Stimulated activated CD4-positive, alpha-beta T cell treated with anti-CD3 and anti-CD28 coated beads, Interleukin-1b, Interleukin-23, amount 100 ng/mL, for 48 hours (primary cell): ENCODE measurements around the gene IFNA13.
"Not testable (repeated sequence)": the region's sequence is repeated elsewhere in the genome, so short reads cannot be mapped to it uniquely, and the experiment has no call there.

Experiments used
- DNase-seq: peaks from one replicate; pipeline ENCODE4 v3.0.0-alpha.2; 2020

The IFNA13 gene

GRCh38 chr9:21367957-21368356, at the start of gene IFNA13:
Gene IFNA13 (minus strand): TSS chr9:21368057. CDS start chr9:21368010, 47 bp downstream.
- DNase-seq = no peak

- no peak for DNase-seq
Measured at GRCh38 chr9:21415493-21416267, 47.8 kb upstream of the IFNA13 start.

GRCh38 chr9:21414220-21414940, 46.5 kb upstream of the IFNA13 start:
- DNase-seq = no peak

DNA sequence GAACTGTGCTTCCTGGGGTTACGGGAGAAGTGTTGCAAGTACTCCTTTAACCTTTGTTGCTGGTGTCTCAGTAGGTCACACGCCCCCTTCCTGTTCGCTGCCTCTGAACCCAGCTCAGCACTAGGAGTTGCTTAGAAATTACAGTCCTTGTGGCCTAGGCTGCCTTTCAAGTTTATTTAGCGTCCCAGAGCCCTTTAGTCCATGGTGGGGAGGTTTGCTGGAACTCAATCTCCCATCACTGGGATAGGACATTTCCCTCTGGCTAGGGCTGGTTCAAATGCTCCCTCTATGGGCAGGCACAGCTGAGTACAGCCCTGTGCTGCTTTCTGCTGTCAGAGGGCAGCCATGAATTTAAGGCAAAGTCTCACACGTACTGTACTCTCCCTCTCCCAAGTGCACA, 45.8 kb upstream of the IFNA13 start:
- no peak for DNase-seq

DNA sequence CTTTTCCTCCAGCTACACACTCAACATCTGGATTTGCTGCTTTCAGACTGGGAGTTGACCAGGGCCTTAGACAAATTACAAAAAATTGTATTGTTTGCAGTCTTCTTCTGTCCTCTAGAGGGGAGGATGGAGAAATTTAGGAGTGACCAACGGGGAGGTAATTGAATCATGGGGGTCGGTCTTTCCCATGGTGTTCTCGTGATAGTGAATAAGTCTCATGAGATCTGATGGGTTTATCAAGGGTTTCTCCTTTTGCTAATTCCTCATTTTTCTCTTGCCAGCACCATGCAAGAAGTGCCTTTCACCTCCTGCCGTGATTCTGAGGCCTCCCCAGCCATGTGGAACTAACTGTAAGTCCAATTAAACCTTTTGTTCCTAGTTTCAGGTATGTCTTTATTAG, 45.3 kb upstream of the IFNA13 start:
- DNase-seq = no peak

- DNase-seq = no peak
Measured at GRCh38 chr9:21412107-21412506, 44.2 kb upstream of the IFNA13 start.

GRCh38 chr9:21408817-21409216, 41.0 kb upstream of the IFNA13 start, which contains the start of gene IFNA8:
Gene IFNA8 (plus strand): TSS chr9:21409117. CDS start chr9:21409177, 60 bp downstream.
- no peak for DNase-seq

DNA sequence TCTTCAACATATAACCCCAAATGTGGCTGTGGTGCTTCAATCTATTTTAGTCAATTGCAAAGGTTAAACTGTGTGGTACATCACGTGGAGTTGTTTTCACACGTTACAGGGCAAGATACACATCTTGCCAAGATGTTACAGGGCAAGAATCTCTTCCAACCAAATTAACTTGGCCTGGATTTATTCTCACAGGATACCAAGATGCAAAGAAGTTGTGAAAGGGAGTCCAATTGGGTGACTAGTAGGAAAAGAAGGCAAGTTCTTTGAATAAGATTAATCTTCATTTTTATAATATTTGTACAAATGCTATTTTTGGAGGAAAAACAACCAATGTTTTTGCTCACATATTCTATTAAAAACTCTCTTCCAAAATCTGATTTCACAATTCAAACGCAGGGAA, 36.3 kb upstream of the IFNA13 start:
- DNase-seq = no peak

GRCh38 chr9:21402386-21403251, 34.8 kb upstream of the IFNA13 start:
- no peak for DNase-seq

DNA sequence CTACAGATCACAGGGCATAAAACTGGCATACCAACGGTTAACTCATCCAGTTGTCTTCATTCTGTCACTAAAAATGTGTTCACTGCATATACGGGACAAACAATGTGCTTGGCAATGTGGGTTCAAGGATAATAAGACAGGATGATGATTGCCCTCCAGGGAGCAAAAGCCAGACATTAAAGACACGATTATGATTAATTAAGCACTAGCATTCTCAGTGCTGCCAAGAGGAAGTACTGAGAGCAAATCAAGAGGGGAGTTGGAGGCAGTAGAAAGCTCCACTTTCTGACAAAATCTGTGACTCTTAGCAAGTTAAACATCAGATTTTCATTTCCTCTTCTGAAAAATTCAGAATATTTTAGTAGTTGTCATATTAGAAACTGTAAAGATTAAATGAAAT, 32.1 kb upstream of the IFNA13 start:
- DNase-seq = no peak

DNA sequence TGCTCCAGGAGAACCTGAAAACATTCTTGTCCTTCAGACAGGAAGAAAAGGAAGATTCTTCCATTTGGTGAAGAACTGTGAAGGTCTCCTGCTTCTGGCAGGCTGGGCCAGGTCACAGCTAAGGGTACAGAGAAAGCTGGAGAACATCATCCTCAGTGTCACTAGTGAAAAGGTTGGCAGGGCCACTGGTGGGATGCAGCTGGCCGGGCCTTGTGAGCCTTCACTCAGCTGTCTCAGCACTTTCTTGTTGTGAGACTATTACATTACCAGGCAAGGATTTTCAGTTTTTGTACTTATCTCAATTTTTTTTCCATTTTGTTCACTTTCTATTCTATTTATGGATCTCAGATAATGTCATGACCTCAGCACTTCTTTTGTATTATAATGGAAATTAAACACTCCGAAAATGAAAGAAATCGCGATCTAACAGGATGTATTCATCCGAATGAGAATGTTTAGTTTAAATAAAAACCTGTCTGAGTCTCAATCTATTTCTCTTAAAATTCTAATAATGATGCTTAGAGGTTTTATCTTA, 31.2 kb upstream of the IFNA13 start:
- no peak for DNase-seq

DNA sequence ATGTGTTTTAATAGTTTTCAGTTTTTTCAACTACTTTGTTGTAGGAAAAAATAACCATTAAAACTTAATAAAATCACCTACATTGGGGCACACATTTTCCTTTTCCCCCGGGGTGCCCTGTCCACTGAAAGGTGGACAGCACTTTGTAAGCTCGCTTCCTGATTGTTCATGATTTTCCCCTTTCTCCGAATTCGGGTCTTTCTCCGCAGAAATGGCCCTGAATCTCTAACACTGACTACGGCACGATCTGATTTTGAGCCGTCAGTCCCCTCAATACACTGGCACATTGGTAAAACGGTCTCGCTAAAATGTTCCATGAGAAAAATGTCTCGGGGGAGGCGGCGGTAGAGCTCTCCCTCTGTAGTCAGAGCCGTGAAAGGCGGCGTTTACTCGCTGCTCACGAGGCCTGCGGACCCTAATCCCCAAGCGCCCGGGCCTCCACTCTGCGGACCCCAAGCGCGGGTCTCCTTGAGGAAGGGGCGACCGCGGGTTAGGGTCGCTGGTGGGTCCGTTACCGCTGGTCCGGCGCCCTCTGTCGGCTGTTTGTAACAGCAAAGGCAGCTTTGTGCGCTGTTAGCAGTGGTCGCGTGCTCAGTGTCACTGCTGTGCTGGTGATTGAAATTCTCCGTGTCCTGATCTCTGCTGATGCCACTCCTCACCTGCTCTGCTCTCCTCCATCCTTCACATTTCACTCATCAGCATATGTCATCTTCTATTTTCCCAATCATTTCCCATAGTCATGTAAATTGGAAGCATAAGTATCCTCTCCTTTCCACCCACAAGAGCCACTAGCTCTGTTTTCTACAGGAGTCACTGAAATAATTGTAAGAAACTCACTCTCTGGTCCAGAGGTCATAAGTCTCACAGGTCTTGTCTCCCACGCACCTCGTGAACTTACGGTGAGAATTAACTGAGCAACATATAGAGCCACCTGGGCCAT, 28.2 kb upstream of the IFNA13 start:
- DNase-seq = peak; percentile 42

GRCh38 chr9:21392270-21392669, 24.4 kb upstream of the IFNA13 start:
- no peak for DNase-seq

DNA sequence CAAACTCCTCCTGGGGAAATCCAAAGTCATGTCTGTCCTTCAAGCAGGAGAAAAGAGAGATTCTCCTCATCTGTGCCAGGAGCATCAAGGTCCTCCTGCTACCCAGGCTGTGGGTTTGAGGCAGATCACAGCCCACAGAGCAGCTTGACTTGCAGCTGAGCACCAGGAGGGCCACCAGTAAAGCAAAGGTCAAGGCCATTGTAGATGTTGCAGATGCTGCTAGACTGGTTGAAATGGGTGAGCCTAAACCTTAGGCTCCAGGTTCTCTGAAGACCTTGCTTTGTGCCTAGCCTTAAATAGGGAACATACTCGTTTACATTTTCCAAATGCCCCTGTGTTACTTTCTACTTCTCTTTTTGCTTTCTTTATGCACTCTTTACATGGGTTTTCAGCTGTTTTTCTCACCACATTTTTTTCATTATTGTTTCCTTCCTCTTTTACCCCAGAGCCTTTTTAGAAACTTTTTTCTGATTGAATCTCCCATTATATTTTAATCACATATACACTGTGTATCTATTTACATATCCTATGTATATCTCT, 17.3 kb upstream of the IFNA13 start, which contains the start of gene IFNA2:
Gene IFNA2, minus strand, starts transcription at position 268 of the 540 bp plus-strand sequence. Its CDS starts 69 bp downstream, at position 199.
- no peak for DNase-seq

GRCh38 chr9:21383627-21384026, 15.8 kb upstream of the IFNA13 start:
- no peak for DNase-seq

- DNase-seq = no peak
Measured at GRCh38 chr9:21381448-21382339, 13.8 kb upstream of the IFNA13 start.

DNA sequence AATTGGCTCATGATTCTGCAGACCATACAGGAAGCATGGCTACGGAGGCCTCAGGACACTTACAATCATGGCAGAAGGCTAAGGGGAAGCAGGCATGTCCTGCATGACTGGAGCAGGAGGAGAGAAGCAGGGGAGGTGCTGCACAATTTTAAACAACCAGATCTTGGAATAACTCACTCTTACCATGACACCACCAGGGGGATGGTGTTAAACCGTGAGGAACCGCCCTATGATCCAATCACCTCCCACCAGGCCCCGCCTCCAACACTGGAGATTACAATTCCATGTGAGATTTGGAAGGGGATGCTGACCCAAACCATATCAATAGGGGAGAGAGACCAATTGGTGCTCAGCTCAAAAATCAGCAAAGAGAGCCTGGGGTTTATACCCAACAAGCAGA, 3.6 kb upstream of the IFNA13 start:
- not testable (repeated sequence) for DNase-seq

GRCh38 chr9:21367169-21367568, 688 bp downstream of the IFNA13 start:
- DNase-seq = not testable (repeated sequence)

GRCh38 chr9:21362287-21362686, 5.6 kb downstream of the IFNA13 start:
- DNase-seq = no peak
